ENCODE measurements around the gene KCNMA1. TPM values are rescaled to one million over a fixed set of nuclear protein-coding genes. Genes with fewer than 3 reads are reported as not detected.

Gene KCNMA1
- total RNA-seq, 1 experiment from 2014 or later = 143 TPM

- Histone ChIP-seq H3K9ac (ENCODE audit: low read length) (no peak overlapping the region), H3F3A (ENCODE audit: low read length, unreplicated experiment) (no peaks in the 10 kb centered on the region), H3K27me3 (ENCODE audit: low read length) (no peaks in the 10 kb centered on the region), H2AFZ (ENCODE audit: low read length) (no peak overlapping the region), H3K27ac (ENCODE audit: low read length) (no peak overlapping the region), H3K9me2 (replicated peaks; ENCODE audit: low read length) (no peaks in the 10 kb centered on the region), H3K9me3 (ENCODE audit: low read length) (no peaks in the 10 kb centered on the region), H3K79me2 (ENCODE audit: low read length) (no peaks in the 10 kb centered on the region), H4K20me1 (ENCODE audit: low read length) (no peaks in the 10 kb centered on the region), H3K4me2 (ENCODE audit: low read length) (no peak overlapping the region), H3K36me3 (ENCODE audit: low read depth, low read length) (no peaks in the 10 kb centered on the region), H3K4me3 (ENCODE audit: low read length) (no peak overlapping the region), H3K4me1 (ENCODE audit: insufficient read depth, low read length) (peaks cover 33% of the 10 kb centered on the region)
- BruUV-seq (replicated peaks) = no TSS peak
- CTCF ChIA-PET = no interaction called here
- intact Hi-C loops (cut with micrococcal nuclease) = no loop called here
- DNase-seq = peak; percentile 68
- POLR2A ChIA-PET (ENCODE audit: unreplicated experiment) = no interaction called here
- ATAC-seq = peak; percentile 71
- TF ChIP-seq EZH2phosphoT487 (IDR thresholded peaks at IDR 0.05; ENCODE audit: borderline replicate concordance, low read length) = no peak
- TF ChIP-seq CTCF (conservative IDR thresholded peaks at IDR 0.05; ENCODE audit: low read depth, low read length) = no peak
- no peak for TF ChIP-seq EZH2 (IDR thresholded peaks at IDR 0.05; ENCODE audit: low read length, unreplicated experiment)
Measured at GRCh38 chr10:77463499-77463898, 174.1 kb downstream of the KCNMA1 start.

GRCh38 chr10:77461636-77462296 is 175.8 kb downstream of the KCNMA1 start:
- ChIA-PET CTCF (no interaction called here), POLR2A (ENCODE audit: unreplicated experiment) (no interaction called here)
- BruUV-seq (replicated peaks) = no TSS peak
- Histone ChIP-seq H4K20me1 (ENCODE audit: low read length) (no peaks in the 10 kb centered on the region), H3K4me3 (ENCODE audit: low read length) (no peak overlapping the region), H3K4me2 (ENCODE audit: low read length) (no peak overlapping the region), H2AFZ (ENCODE audit: low read length) (no peak overlapping the region), H3K27ac (ENCODE audit: low read length) (no peak overlapping the region), H3K9ac (ENCODE audit: low read length) (no peak overlapping the region), H3K9me3 (ENCODE audit: low read length) (no peaks in the 10 kb centered on the region), H3K36me3 (ENCODE audit: low read depth, low read length) (no peaks in the 10 kb centered on the region), H3K4me1 (ENCODE audit: insufficient read depth, low read length) (peaks cover 33% of the 10 kb centered on the region), H3F3A (ENCODE audit: low read length, unreplicated experiment) (no peaks in the 10 kb centered on the region), H3K79me2 (ENCODE audit: low read length) (no peaks in the 10 kb centered on the region), H3K27me3 (ENCODE audit: low read length) (no peaks in the 10 kb centered on the region), H3K9me2 (replicated peaks; ENCODE audit: low read length) (no peaks in the 10 kb centered on the region)
- TF ChIP-seq CTCF (conservative IDR thresholded peaks at IDR 0.05; ENCODE audit: low read depth, low read length) (no peak), EZH2phosphoT487 (IDR thresholded peaks at IDR 0.05; ENCODE audit: borderline replicate concordance, low read length) (no peak), EZH2 (IDR thresholded peaks at IDR 0.05; ENCODE audit: low read length, unreplicated experiment) (no peak)
- intact Hi-C loops (cut with micrococcal nuclease) = no loop called here
- DNase-seq (no peak), ATAC-seq (no peak)

- ATAC-seq = no peak
- no peak for DNase-seq
- H3K4me1 ChIP-seq (ENCODE audit: insufficient read depth, low read length) = peaks cover 48% of the 10 kb centered on the region
- intact Hi-C loops (cut with micrococcal nuclease) = loop anchor here (2.0 kb wide), 1 partner anchor 67 kb away; no protein-coding TSS in a partner anchor
- no peaks in the 10 kb centered on the region for H3K27me3 ChIP-seq (ENCODE audit: low read length)
- no peak overlapping the region for H3K9ac ChIP-seq (ENCODE audit: low read length)
- H4K20me1 ChIP-seq (ENCODE audit: low read length) = no peaks in the 10 kb centered on the region
- no peak overlapping the region for H3K27ac ChIP-seq (ENCODE audit: low read length)
- H3K79me2 ChIP-seq (ENCODE audit: low read length) = no peaks in the 10 kb centered on the region
- H3K9me3 ChIP-seq (ENCODE audit: low read length) = no peaks in the 10 kb centered on the region
- no TSS peak for BruUV-seq (replicated peaks)
- no peak for TF ChIP-seq EZH2 (IDR thresholded peaks at IDR 0.05; ENCODE audit: low read length, unreplicated experiment)
- TF ChIP-seq CTCF (conservative IDR thresholded peaks at IDR 0.05; ENCODE audit: low read depth, low read length) = no peak
- no peak for TF ChIP-seq EZH2phosphoT487 (IDR thresholded peaks at IDR 0.05; ENCODE audit: borderline replicate concordance, low read length)
- 0 out of 2 replicates have a peak overlapping the region, but pooled peaks have one; percentile 1 for H3K4me2 ChIP-seq (ENCODE audit: low read length)
- no peak overlapping the region for H2AFZ ChIP-seq (ENCODE audit: low read length)
- H3F3A ChIP-seq (ENCODE audit: low read length, unreplicated experiment) = no peaks in the 10 kb centered on the region
- CTCF ChIA-PET = interaction anchor here (0.5 kb wide), 1 partner anchor 175 kb away, joined by 4 read pairs; no protein-coding TSS in a partner anchor
- no peak overlapping the region for H3K4me3 ChIP-seq (ENCODE audit: low read length)
- H3K36me3 ChIP-seq (ENCODE audit: low read depth, low read length) = no peaks in the 10 kb centered on the region
- no peaks in the 10 kb centered on the region for H3K9me2 ChIP-seq (replicated peaks; ENCODE audit: low read length)
- POLR2A ChIA-PET (ENCODE audit: unreplicated experiment) = interaction anchor here (0.6 kb wide), 1 partner anchor 54 kb away, joined by 7 read pairs; no protein-coding TSS in a partner anchor
Measured at GRCh38 chr10:77459905-77460304, 177.7 kb downstream of the KCNMA1 start.

Data from PC-3 (cell line).